GM19372 (cell line): ENCODE results near the gene ATM.

Experiments used
- ATAC-seq: cut with Tn5 transposase; IDR thresholded peaks from one replicate; pipeline ENCODE4 v1.9.1; 2021; ENCODE audit warnings: mild to moderate bottlenecking, low read depth, moderate library complexity; ENCODE audit not compliant: unreplicated experiment

Gene ATM

DNA sequence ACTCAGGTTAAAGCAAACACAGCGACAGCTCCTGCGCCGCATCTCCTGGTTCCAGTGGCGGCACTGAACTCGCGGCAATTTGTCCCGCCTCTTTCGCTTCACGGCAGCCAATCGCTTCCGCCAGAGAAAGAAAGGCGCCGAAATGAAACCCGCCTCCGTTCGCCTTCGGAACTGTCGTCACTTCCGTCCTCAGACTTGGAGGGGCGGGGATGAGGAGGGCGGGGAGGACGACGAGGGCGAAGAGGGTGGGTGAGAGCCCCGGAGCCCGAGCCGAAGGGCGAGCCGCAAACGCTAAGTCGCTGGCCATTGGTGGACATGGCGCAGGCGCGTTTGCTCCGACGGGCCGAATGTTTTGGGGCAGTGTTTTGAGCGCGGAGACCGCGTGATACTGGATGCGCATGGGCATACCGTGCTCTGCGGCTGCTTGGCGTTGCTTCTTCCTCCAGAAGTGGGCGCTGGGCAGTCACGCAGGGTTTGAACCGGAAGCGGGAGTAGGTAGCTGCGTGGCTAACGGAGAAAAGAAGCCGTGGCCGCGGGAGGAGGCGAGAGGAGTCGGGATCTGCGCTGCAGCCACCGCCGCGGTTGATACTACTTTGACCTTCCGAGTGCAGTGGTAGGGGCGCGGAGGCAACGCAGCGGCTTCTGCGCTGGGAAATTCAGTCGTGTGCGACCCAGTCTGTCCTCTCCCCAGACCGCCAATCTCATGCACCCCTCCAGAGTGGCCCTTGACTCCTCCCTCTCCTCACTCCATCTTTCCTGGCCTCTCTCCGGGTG is at the start of gene ATM, which contains the start of gene NPAT:
ATM (plus strand) TSS at position 494 of the 774 bp plus-strand sequence. CDS start 4,558 bp downstream, outside the sequence.
NPAT (minus strand) TSS at position 65 of the 774 bp plus-strand sequence. CDS start 102 bp downstream, outside the sequence.
- ATAC-seq: peak; percentile 72

GRCh38 chr11:108177570-108177969 is 45.3 kb upstream of the ATM start:
- ATAC-seq: no peak

GRCh38 chr11:108193725-108194124 is 29.1 kb upstream of the ATM start:
- no peak for ATAC-seq

- ATAC-seq: no peak
Observed at GRCh38 chr11:108196901-108197300, 26.0 kb upstream of the ATM start.

DNA sequence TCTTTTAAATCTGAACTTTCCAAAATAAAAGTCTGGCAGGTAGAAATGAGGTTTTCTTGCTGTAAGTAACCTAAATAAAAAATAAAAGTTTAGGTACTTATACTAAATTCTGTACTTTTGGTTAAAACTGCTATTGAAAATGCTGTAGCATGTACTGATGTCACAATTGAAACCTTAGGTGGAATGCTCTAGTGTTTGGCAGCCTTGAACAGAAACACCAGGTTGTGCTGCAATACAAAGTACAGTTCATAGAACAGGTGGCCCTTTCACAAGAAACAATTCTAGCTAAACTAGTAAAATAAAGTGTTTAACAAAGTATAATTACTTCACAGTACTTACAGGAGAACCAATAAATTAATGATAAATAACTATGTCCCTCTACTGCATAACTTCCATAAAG is 25.5 kb upstream of the ATM start:
- peak; percentile 38 for ATAC-seq

- no peak for ATAC-seq
Observed at GRCh38 chr11:108198833-108199232, 24.0 kb upstream of the ATM start.

DNA sequence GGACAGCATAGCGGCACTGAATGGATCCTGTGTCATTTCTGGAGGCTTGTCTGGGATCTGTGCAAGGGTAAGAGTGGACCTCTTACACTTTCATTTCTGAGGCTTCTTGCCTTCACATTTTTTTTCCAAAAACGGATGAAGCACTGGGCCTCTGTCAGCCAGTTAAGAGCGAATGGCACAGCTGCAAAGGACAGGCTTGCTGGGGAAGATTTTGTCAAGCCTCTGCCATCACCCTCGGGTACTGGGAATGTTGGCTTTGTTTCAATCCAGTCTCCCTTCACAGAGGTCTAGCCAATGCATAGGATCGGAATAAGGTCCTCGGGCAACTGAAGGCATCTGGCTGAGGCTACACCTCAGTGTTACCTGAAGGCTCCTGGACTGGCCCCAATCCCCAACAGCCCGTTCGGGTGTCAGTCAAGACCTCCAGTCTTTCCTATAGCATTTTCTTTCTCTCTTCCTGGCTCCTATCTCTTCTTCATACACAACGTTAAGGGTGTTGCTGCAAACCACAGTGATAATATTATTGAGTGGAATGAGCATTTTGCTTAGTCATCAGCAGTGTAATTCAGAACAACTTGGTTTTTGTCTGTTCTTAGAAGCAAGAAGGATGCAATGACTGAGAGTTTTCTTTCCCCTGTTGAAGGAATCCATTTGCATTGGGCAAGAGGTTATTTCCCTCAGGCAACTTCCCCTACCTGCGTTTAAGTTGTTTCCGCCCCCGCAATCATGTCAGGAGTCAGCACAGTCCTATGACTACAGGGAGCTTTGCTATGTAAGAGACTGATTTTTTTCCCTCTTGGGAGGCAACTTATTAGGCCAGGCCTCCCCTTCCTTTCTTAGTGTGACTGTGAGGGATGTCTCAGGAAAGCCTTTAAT is 23.2 kb upstream of the ATM start:
- peak; percentile 73 for ATAC-seq

- no peak for ATAC-seq
Observed at GRCh38 chr11:108203075-108203474, 19.8 kb upstream of the ATM start.

- ATAC-seq: no peak
Observed at GRCh38 chr11:108204376-108204775, 18.5 kb upstream of the ATM start.

DNA sequence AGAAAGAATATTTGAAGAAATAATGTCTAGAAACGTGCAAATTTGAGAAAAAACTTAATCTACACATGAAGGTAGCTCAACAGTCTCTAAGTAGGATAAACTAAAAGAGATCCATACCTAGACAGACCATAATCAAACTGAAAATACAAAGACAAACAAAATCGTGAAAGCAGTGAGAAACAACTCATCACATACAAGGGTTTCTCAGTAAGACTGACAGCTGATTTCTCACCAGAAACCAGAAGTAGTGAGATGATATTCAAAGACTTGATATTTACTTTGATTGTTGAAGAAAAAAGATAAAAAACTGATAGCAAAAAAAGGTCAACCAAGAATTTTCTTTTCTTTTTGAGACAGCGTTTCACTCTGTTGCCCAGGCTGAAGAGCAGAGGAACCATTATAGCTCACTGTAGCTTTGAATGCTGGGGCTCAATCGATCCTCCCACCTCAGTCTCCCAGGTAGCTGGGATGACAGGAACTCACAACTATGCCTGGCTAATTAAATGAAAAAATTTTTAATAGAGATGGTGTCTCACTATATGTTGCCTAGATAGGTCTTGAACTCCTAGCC is 17.9 kb upstream of the ATM start:
- no peak for ATAC-seq

GRCh38 chr11:108206171-108206570 is 16.7 kb upstream of the ATM start:
- ATAC-seq: no peak

- ATAC-seq: no peak
Observed at GRCh38 chr11:108206969-108207682, 15.7 kb upstream of the ATM start.

- ATAC-seq: no peak
Observed at GRCh38 chr11:108207683-108208060, 15.2 kb upstream of the ATM start.

GRCh38 chr11:108210441-108210840 is 12.4 kb upstream of the ATM start:
- ATAC-seq: no peak

DNA sequence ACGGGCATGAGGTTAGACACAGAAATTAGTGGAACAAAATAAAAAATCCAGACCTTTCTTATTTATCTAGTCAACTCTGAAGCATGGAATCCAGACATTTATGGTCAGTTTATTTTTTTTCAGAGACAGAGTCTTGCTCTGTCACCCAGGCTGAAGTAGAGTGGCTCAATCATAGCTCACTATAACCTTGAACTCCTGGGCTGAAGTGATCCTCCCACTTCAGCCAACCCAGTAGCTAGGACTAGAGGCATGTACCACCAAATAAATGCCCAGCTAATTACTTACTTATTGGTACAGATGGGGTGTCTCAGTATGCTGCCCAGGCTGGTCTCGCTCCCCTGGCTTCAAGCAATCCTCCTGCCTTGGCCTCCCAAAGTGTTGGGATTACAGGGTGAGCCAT is 9.1 kb upstream of the ATM start:
- no peak for ATAC-seq

- no peak for ATAC-seq
Observed at GRCh38 chr11:108216988-108217387, 5.9 kb upstream of the ATM start.

- ATAC-seq: no peak
Observed at GRCh38 chr11:108218455-108218854, 4.4 kb upstream of the ATM start.

GRCh38 chr11:108218912-108219783 is 3.7 kb upstream of the ATM start:
- ATAC-seq: no peak

GRCh38 chr11:108220721-108221336 is 2.0 kb upstream of the ATM start:
- no peak for ATAC-seq
